Caco-2 (cell line): ENCODE results near the gene CCSAP. TPM values are rescaled to one million over a fixed set of nuclear protein-coding genes. Genes with fewer than 3 reads are reported as not detected.

Source experiments
- BruUV-seq: library from RNA; stranded (reverse); fragments of 400-500 nt; replicated peaks from 2 replicates; lab custom pipeline; 2021; lab: Mats Ljungman, UMichigan
- CTCF ChIA-PET: fragments of 300-600 bp; sonication (Branson Sonifier 250); formaldehyde crosslinking; loops from one replicate; lab custom pipeline; 2022; ENCODE audit warnings: antibody characterized with exemption; lab: Charles Lee
- POLR2A ChIA-PET: fragments of 300-600 bp; sonication (Branson Sonifier 250); formaldehyde crosslinking; loops from one replicate; lab custom pipeline; 2022; ENCODE audit warnings: antibody characterized with exemption; lab: Charles Lee
- DNase-seq, 2 experiments: peaks; one replicate each; pipeline versions ENCODE4 v3.0.0 to v3.0.0-alpha.2; 2020 to 2022
- H3K27me3 ChIP-seq: replicated peaks from 2 replicates; pipeline ENCODE4 v1.6.0; 2011; ENCODE audit warnings: low read length; ENCODE audit not compliant: control insufficient read depth, insufficient read depth
- H3K36me3 ChIP-seq: 2 replicates; pipeline ENCODE4 v1.5.1; 2011; ENCODE audit warnings: low read length; ENCODE audit not compliant: control insufficient read depth, insufficient read depth
- H3K4me1 ChIP-seq: fragments of 250-450 bp; sonication (Bioruptor Pico); 2 replicates; pipeline ENCODE4 v1.5.1; 2020; ENCODE audit warnings: mild to moderate bottlenecking
- H3K4me3 ChIP-seq: 2 replicates; pipeline ENCODE4 v1.5.1; 2011; ENCODE audit warnings: low read depth, mild to moderate bottlenecking, control low read depth, low read length
- H3K9me3 ChIP-seq: fragments of 250-450 bp; sonication (Bioruptor Pico); 2 replicates; pipeline ENCODE4 v1.5.1; 2020; ENCODE audit warnings: mild to moderate bottlenecking, moderate library complexity
- H3K27ac Mint-ChIP-seq: one replicate; pipeline ENCODE4 v1.8.0; 2022; ENCODE audit warnings: mixed read lengths; ENCODE audit not compliant: unreplicated experiment
- H3K27me3 Mint-ChIP-seq: one replicate; pipeline ENCODE4 v1.8.0; 2022; ENCODE audit warnings: mixed read lengths; ENCODE audit not compliant: insufficient read depth, unreplicated experiment
- H3K36me3 Mint-ChIP-seq: one replicate; pipeline ENCODE4 v1.8.0; 2022; ENCODE audit warnings: mild to moderate bottlenecking, mixed read lengths; ENCODE audit not compliant: insufficient read depth, unreplicated experiment
- H3K4me1 Mint-ChIP-seq: one replicate; pipeline ENCODE4 v1.8.0; 2022; ENCODE audit warnings: low read depth, mixed read lengths; ENCODE audit not compliant: unreplicated experiment
- H3K4me3 Mint-ChIP-seq: one replicate; pipeline ENCODE4 v1.8.0; 2022; ENCODE audit warnings: mild to moderate bottlenecking, moderate library complexity, mixed read lengths; ENCODE audit not compliant: unreplicated experiment
- H3K9me3 Mint-ChIP-seq: one replicate; pipeline ENCODE4 v1.8.0; 2022; ENCODE audit warnings: mixed read lengths; ENCODE audit not compliant: unreplicated experiment
- CTCF ChIP-seq, 2 experiments: fragments of 200-600 bp in 1 of 2; IDR thresholded peaks; 1 replicate in 1 of 2; 2 replicates in 1 of 2; pipeline versions ENCODE4 v1.5.1 to v1.8.0; 2011 to 2022; ENCODE audit warnings: antibody characterized with exemption in 1 of 2, control low read depth in 1 of 2, inconsistent platforms in 1 of 2, low read depth in 1 of 2, low read length in 1 of 2, mild to moderate bottlenecking in 1 of 2, moderate library complexity in 1 of 2; ENCODE audit not compliant: insufficient read depth in 1 of 2, severe bottlenecking in 1 of 2, unreplicated experiment in 1 of 2
- intact Hi-C: fragments of 100-400 bp; cut with micrococcal nuclease; formaldehyde crosslinking; loops from one replicate; pipeline ENCODE4 v1.10.0; 2022; ENCODE audit not compliant: unreplicated experiment
- total RNA-seq: library from RNA; stranded (reverse); gene quantifications from 2 replicates; pipeline ENCODE4 v1.2.3, GENCODE V29; 2022

CCSAP gene
- total RNA-seq, 1 experiment from 2014 or later, result 11.3 TPM

GRCh38 chr1:229271448-229272159 lies 71.2 kb downstream of the CCSAP start:
- no peak for DNase-seq
- POLR2A ChIA-PET, result interaction anchor here (0.6 to 1.6 kb wide), 5 partner anchors 27 to 1537 kb away, joined by 3 to 6 read pairs (median 3); partner anchors contain the start of gene NUP133
- Mint-ChIP-seq H3K27me3 (no peaks in the 10 kb centered on the region), H3K9me3 (no peaks in the 10 kb centered on the region), H3K4me1 (peaks cover 17% of the 10 kb centered on the region), H3K36me3 (peaks cover 16% of the 10 kb centered on the region), H3K27ac (peak overlapping the region; percentile 92), H3K4me3 (peak overlapping the region; percentile 88)
- peaks cover 1% of the 10 kb centered on the region; the same call in 1 of the 2 replicates for H3K36me3 ChIP-seq
- intact Hi-C loops, result no loop called here
- no peak for TF ChIP-seq CTCF (IDR thresholded peaks at IDR 0.05; ENCODE audit: insufficient read depth in 1 of 2, low read depth in 1 of 2, low read length in 1 of 2, severe bottlenecking in 1 of 2, unreplicated experiment in 1 of 2)
- H3K4me3 ChIP-seq, result peak overlapping the region; percentile 77
- H3K27me3 ChIP-seq, result no peaks in the 10 kb centered on the region
- CTCF ChIA-PET, result interaction anchor here (0.7 to 1.0 kb wide), 2 partner anchors 11 to 17 kb away, joined by 3 read pairs; no protein-coding TSS in a partner anchor
- BruUV-seq, result no TSS peak
- H3K4me1 ChIP-seq, result peaks cover 37% of the 10 kb centered on the region
- H3K9me3 ChIP-seq, result no peaks in the 10 kb centered on the region

Other genes starting within 250 kb of the CCSAP start
- 98.9 and 111 TPM in 2 replicates for gene RAB4A, start 71.9 kb downstream of the CCSAP start, total RNA-seq
- gene ACTA1, start 91.0 kb upstream of the CCSAP start, total RNA-seq, result 5.1 and 9.5 TPM in 2 replicates
- 54.5 and 59.3 TPM in 2 replicates for gene NUP133, start 165.3 kb upstream of the CCSAP start, total RNA-seq
- 27.5 and 31.9 TPM in 2 replicates for gene ABCB10, start 215.7 kb upstream of the CCSAP start, total RNA-seq